Testis (tissue), 3 donors: ENCODE data around the gene TCF7L1. TPM values are rescaled to one million over a fixed set of nuclear protein-coding genes. Genes with fewer than 3 reads are reported as not detected.
"Not testable (repeated sequence)": the region's sequence is repeated elsewhere in the genome, so short reads cannot be mapped to it uniquely, and the experiment has no call there.

ENCODE experiments used
- DNase-seq: peaks from one replicate; pipeline ENCODE4 v3.0.0-alpha.2; 2019
- H3K27ac ChIP-seq, 2 donors: fragments of 200-600 bp; sonication (generic); one replicate each; pipeline ENCODE4 v1.5.1; 2019
- H3K27me3 ChIP-seq: fragments of 200-600 bp; sonication (generic); one replicate; pipeline ENCODE4 v1.5.1; 2019
- H3K36me3 ChIP-seq: fragments of 200-600 bp; sonication (generic); one replicate; pipeline ENCODE4 v1.5.1; 2017; ENCODE audit warnings: low read depth; ENCODE audit errors: missing control alignments
- H3K4me1 ChIP-seq: fragments of 200-600 bp; sonication (generic); one replicate; pipeline ENCODE4 v1.5.1; 2019
- H3K4me3 ChIP-seq, 2 donors: fragments of 200-600 bp; sonication (generic); one replicate each; pipeline ENCODE4 v1.5.1; 2017 to 2019
- H3K9me3 ChIP-seq: fragments of 200-600 bp; sonication (generic); one replicate; pipeline ENCODE4 v1.5.1; 2017
- POLR2A ChIP-seq: fragments of 450-650 bp; IDR thresholded peaks from one replicate; pipeline ENCODE4 v1.6.1; 2017; ENCODE audit warnings: antibody characterized with exemption, mild to moderate bottlenecking, moderate library complexity
- WGBS, 2 donors: methylation state at CpG; one replicate each; pipeline ENCODE4 v1.1.5; 2018; 5-methylcytosine and 5-hydroxymethylcytosine counted together
- intact Hi-C: fragments of 100-400 bp; cut with DNase I; formaldehyde crosslinking; loops from one replicate; pipeline ENCODE4 v1.15.1; 2023; ENCODE audit warnings: low total_unique reads
- polyA plus RNA-seq: library from polyadenylated mRNA; stranded (reverse); fragments of 350-450 nt; fragmentation: Illumina TruSeq; extraction: RNeasy Lipid Tissue Mini Kit (QIAGEN cat#74804); gene quantifications from one replicate; pipeline ENCODE4 v1.2.3, GENCODE V29; 2014; ENCODE audit warnings: low read depth, low replicate concordance; ENCODE audit not compliant: insufficient read depth
- total RNA-seq, 2 donors: library from RNA; depleted of rRNA; stranded (reverse); fragments of >200 nt; gene quantifications; one replicate each; pipeline ENCODE4 v1.2.3, GENCODE V29; 2016
- TF ChIP-seq, protein P1 (sequence below), 3 experiments: fragments of 450-650 bp in 2 of 3; fragments of 200-600 bp in 1 of 3; sonication (generic) in 1 of 3; IDR thresholded peaks; one replicate each; pipeline ENCODE4 v1.5.1; 2016 to 2019; ENCODE audit warnings: antibody characterized with exemption in 3 of 3, mild to moderate bottlenecking in 2 of 3, moderate library complexity in 1 of 3

The TCF7L1 gene
- total and polyA plus RNA-seq, 3 donors from 2014 or later = 6.7 to 11.9 (median 6.7) TPM

DNA sequence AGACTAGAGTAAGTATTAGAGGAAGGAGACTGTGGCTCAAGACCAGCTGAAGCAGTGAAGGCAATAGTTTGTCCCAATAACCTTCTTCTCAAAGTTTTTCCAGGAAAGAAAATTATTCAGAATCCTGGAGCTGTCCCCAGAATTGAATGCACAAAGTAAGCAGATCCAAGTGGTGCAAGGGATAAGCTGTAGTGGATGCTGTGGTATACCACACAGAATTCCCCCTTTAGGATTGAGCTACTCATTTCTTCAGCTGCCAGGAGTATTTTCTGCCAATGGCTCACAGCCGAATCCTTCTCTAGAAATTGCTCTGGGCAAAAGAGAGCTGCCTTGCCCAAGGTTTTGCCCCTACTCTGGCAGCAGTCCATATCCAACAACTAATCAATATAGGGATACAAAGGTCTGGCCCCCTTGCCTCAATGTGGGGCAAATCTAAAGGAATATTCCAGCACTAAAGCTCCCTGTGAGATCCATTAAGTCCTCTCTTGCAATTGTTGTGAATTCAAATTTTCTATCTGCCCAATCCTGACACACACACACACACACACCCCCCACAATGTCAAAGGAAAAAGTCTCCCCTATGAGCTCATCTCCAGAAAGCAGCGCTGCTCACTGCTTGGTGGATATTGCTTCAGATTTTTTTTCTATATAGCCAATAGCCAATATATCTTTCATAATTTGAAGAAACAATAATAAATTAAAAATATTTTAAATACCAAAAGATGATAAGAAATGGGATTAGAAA is 18.4 kb upstream of the TCF7L1 start:
- intact Hi-C loops = no loop called here
- H3K9me3 ChIP-seq = no peaks in the 10 kb centered on the region
- no peak for TF ChIP-seq POLR2A
- TF ChIP-seq, protein P1, sequence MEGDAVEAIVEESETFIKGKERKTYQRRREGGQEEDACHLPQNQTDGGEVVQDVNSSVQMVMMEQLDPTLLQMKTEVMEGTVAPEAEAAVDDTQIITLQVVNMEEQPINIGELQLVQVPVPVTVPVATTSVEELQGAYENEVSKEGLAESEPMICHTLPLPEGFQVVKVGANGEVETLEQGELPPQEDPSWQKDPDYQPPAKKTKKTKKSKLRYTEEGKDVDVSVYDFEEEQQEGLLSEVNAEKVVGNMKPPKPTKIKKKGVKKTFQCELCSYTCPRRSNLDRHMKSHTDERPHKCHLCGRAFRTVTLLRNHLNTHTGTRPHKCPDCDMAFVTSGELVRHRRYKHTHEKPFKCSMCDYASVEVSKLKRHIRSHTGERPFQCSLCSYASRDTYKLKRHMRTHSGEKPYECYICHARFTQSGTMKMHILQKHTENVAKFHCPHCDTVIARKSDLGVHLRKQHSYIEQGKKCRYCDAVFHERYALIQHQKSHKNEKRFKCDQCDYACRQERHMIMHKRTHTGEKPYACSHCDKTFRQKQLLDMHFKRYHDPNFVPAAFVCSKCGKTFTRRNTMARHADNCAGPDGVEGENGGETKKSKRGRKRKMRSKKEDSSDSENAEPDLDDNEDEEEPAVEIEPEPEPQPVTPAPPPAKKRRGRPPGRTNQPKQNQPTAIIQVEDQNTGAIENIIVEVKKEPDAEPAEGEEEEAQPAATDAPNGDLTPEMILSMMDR (IDR thresholded peaks at IDR 0.05) = no peak
- no peaks in the 10 kb centered on the region for H3K4me1 ChIP-seq
- H3K4me3 ChIP-seq = no peak overlapping the region
- DNase-seq = no peak
- H3K27ac ChIP-seq = no peak overlapping the region
- WGBS, 2 donors = 73 to 89% methylated on average over 2 of the region's 2 CpGs
- no peaks in the 10 kb centered on the region for H3K36me3 ChIP-seq
- H3K27me3 ChIP-seq = no peaks in the 10 kb centered on the region

DNA sequence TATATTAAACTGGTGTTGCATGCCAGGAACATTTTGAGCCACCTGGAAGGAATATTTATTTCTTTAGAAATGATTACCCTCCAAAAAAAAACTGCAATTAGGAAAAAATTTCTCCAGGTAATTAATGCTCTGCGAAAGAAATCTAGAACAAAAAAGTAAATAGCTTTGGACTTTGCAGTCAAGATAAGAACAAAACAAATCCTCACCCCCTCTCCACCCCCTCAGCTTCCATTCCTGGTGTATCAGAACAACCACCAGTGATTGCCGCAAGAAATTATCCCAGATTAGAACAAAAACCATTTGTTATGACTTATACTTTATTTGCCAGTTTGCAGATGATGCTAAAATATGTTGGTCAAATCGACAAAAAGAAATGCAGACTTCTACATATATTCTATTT is 17.0 kb upstream of the TCF7L1 start:
- intact Hi-C loops = no loop called here
- H3K4me1 ChIP-seq = no peaks in the 10 kb centered on the region
- H3K27ac ChIP-seq = no peak overlapping the region
- no peak for DNase-seq
- no peak overlapping the region for H3K4me3 ChIP-seq
- no peaks in the 10 kb centered on the region for H3K36me3 ChIP-seq
- no peaks in the 10 kb centered on the region for H3K27me3 ChIP-seq
- TF ChIP-seq POLR2A = no peak
- TF ChIP-seq, protein P1 (IDR thresholded peaks at IDR 0.05) = no peak
- 69 to 74% methylated on average over 3 of the region's 3 CpGs for WGBS, 2 donors
- no peaks in the 10 kb centered on the region for H3K9me3 ChIP-seq

DNA sequence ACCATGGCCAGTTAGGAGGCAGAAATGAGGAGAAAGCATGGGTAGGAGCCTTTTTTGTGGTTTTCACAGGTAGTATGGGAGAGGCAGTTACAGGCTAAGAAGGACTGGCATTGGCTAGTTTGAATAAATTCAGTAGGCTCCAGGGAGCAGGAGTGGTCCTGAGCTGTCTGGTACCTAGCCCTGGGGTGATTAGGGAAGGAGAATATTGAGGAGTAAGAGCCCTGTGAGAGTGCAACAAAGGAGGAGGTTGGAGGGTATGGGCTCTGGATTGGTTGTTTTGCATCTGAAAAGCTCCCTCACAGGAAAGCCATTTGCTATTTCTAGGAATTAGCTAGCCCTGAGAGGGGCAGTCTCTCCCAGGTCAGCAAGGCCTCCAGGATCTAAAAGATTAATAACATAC is 13.3 kb upstream of the TCF7L1 start:
- Histone ChIP-seq H3K4me1 (no peaks in the 10 kb centered on the region), H3K36me3 (no peaks in the 10 kb centered on the region), H3K27me3 (no peaks in the 10 kb centered on the region), H3K4me3 (no peak overlapping the region), H3K9me3 (no peaks in the 10 kb centered on the region), H3K27ac (no peak overlapping the region)
- no peak for TF ChIP-seq POLR2A
- TF ChIP-seq, protein P1 (IDR thresholded peaks at IDR 0.05) = no peak
- intact Hi-C loops = no loop called here
- DNase-seq = no peak

DNA sequence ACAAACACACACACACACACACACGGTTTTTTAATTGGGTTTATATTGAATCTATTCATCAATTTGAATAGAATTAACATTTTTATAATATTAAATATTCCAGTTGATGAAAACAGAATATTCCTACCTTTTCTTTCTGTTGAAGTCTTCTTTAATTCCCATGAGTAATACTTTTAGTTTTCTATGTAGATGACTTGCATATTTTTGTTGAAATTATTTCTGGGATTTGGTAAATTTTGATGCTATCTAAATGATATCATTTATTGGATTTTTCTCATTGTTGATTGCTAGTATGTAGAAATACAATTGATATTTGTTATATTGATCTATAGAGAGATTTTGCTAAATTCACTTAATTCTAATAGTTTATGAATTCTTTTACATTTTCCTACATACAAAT is 12.8 kb upstream of the TCF7L1 start:
- 63 to 67% methylated on average over 1 of the region's 1 CpG for WGBS, 2 donors
- TF ChIP-seq, protein P1 (IDR thresholded peaks at IDR 0.05) = no peak
- no peak for TF ChIP-seq POLR2A
- intact Hi-C loops = no loop called here

DNA sequence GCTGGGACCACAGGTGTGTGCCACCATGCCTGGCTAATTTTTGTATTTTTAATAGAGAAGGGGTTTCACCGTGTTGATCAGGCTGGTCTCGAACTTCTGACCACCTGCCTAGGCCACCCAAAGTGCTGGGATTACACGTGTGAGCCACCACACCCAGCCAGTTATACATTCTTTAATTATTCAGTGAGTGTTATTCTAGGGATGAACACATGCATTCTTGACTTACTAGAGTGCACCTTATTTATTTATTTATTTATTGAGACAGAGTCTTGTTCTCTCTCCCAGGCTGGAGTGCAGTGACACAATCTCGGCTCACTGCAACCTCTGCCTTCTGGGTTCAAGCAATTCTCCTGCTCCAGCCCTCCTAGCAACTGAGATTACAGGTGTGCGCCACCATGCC is 6.7 kb upstream of the TCF7L1 start:
- H3K36me3 ChIP-seq, intact Hi-C loops, H3K4me1 ChIP-seq, H3K4me3 ChIP-seq, H3K27ac ChIP-seq, H3K9me3 ChIP-seq, H3K27me3 ChIP-seq, DNase-seq: not testable (repeated sequence)
- WGBS, 2 donors = 89 to 98% methylated on average over 5 of the region's 5 CpGs

More for the DNA sequence above, 12.8 kb upstream of the TCF7L1 start:
- Histone ChIP-seq H3K4me1 (no peaks in the 10 kb centered on the region), H3K4me3 (no peak overlapping the region), H3K36me3 (no peaks in the 10 kb centered on the region), H3K9me3 (no peaks in the 10 kb centered on the region), H3K27me3 (no peaks in the 10 kb centered on the region), H3K27ac (no peak overlapping the region)
- no peak for DNase-seq
